H9 (cell line): Measurements from ENCODE around the gene AIMP1. TPM values are rescaled to one million over a fixed set of nuclear protein-coding genes. Genes with fewer than 3 reads are reported as not detected.

Experiments used
- DNase-seq: peaks from one replicate; pipeline ENCODE4 v3.0.0-alpha.2; 2017
- H2AFZ ChIP-seq: one replicate; pipeline ENCODE4 v1.6.1; 2013; ENCODE audit warnings: mild to moderate bottlenecking, low read length, control low read depth, moderate library complexity
- H2AK5ac ChIP-seq: 2 replicates; pipeline ENCODE4 v1.6.1; 2013; ENCODE audit warnings: low read length, control low read depth, mixed read lengths; ENCODE audit not compliant: insufficient read length
- H2BK120ac ChIP-seq: one replicate; pipeline ENCODE4 v1.6.1; 2013; ENCODE audit warnings: low read depth, mild to moderate bottlenecking, low read length, control low read depth, inconsistent platforms; ENCODE audit not compliant: poor library complexity, severe bottlenecking
- H2BK12ac ChIP-seq: 2 replicates; pipeline ENCODE4 v1.6.1; 2013; ENCODE audit warnings: low read length, control low read depth, mixed read lengths, low read depth; ENCODE audit not compliant: insufficient read length
- H2BK15ac ChIP-seq: 2 replicates; pipeline ENCODE4 v1.6.1; 2013; ENCODE audit warnings: low read depth, low read length, control low read depth
- H2BK20ac ChIP-seq: one replicate; pipeline ENCODE4 v1.6.1; 2013; ENCODE audit warnings: low read depth, mild to moderate bottlenecking, low read length, control low read depth, inconsistent platforms; ENCODE audit not compliant: poor library complexity, severe bottlenecking
- H2BK5ac ChIP-seq: 2 replicates; pipeline ENCODE4 v1.6.1; 2013; ENCODE audit warnings: low read length, control low read depth, mixed read lengths; ENCODE audit not compliant: insufficient read length
- H3K14ac ChIP-seq: 2 replicates; pipeline ENCODE4 v1.6.1; 2013; ENCODE audit warnings: low read length, control low read depth; ENCODE audit not compliant: insufficient read depth
- H3K18ac ChIP-seq: 2 replicates; pipeline ENCODE4 v1.6.1; 2013; ENCODE audit warnings: low read depth, mild to moderate bottlenecking, mixed read lengths, low read length, control low read depth; ENCODE audit not compliant: insufficient read length
- H3K23ac ChIP-seq: 2 replicates; pipeline ENCODE4 v1.6.1; 2013; ENCODE audit warnings: low read length, control low read depth, mixed read lengths, low read depth; ENCODE audit not compliant: insufficient read length
- H3K23me2 ChIP-seq: 2 replicates; pipeline ENCODE4 v1.6.1; 2013; ENCODE audit warnings: low read depth, mild to moderate bottlenecking, mixed read lengths, low read length, control low read depth; ENCODE audit not compliant: insufficient read length, poor library complexity, severe bottlenecking
- H3K27ac ChIP-seq: 2 replicates; pipeline ENCODE4 v1.5.1; 2013; ENCODE audit warnings: low read length, control low read depth, mixed read lengths, low read depth; ENCODE audit not compliant: insufficient read length
- H3K27me3 ChIP-seq: 2 replicates; pipeline ENCODE4 v1.6.1; 2013; ENCODE audit warnings: low read length, control low read depth, inconsistent platforms; ENCODE audit not compliant: insufficient read depth
- H3K4ac ChIP-seq: 2 replicates; pipeline ENCODE4 v1.6.1; 2013; ENCODE audit warnings: low read depth, mild to moderate bottlenecking, control low read depth, inconsistent platforms, low read length, moderate library complexity
- H3K4me1 ChIP-seq: 2 replicates; pipeline ENCODE4 v1.6.1; 2013; ENCODE audit warnings: low read length, control low read depth, inconsistent platforms; ENCODE audit not compliant: insufficient read depth
- H3K4me2 ChIP-seq: 2 replicates; pipeline ENCODE4 v1.6.1; 2013; ENCODE audit warnings: low read length, control low read depth, mixed read lengths; ENCODE audit not compliant: insufficient read length, insufficient read depth
- H3K56ac ChIP-seq: 2 replicates; pipeline ENCODE4 v1.6.1; 2013; ENCODE audit warnings: low read depth, mild to moderate bottlenecking, mixed read lengths, low read length, control low read depth; ENCODE audit not compliant: insufficient read length
- H3K79me1 ChIP-seq: 2 replicates; pipeline ENCODE4 v1.6.1; 2013; ENCODE audit warnings: low read depth, mild to moderate bottlenecking, moderate library complexity, low read length, control low read depth, inconsistent platforms; ENCODE audit not compliant: insufficient read depth, poor library complexity, severe bottlenecking
- H3K79me2 ChIP-seq: 2 replicates; pipeline ENCODE4 v1.6.1; 2013; ENCODE audit warnings: low read length, control low read depth, inconsistent platforms; ENCODE audit not compliant: insufficient read depth
- H3K9ac ChIP-seq: 2 replicates; pipeline ENCODE4 v1.6.1; 2013; ENCODE audit warnings: low read length, control low read depth, mixed read lengths; ENCODE audit not compliant: insufficient read length; ENCODE audit errors: extremely low read depth
- H3K9me3 ChIP-seq: one replicate; pipeline ENCODE4 v1.6.1; 2013; ENCODE audit warnings: low read depth, low read length, inconsistent platforms; ENCODE audit not compliant: control insufficient read depth
- H3T11ph ChIP-seq: one replicate; pipeline ENCODE4 v1.6.1; 2013; ENCODE audit warnings: mild to moderate bottlenecking, low read length, control low read depth, inconsistent platforms
- H4K20me1 ChIP-seq: one replicate; pipeline ENCODE4 v1.6.1; 2013; ENCODE audit not compliant: control insufficient read depth, insufficient read length, insufficient read depth
- H4K5ac ChIP-seq: 2 replicates; pipeline ENCODE4 v1.6.1; 2013; ENCODE audit warnings: low read depth, mild to moderate bottlenecking, mixed read lengths, low read length, control low read depth; ENCODE audit not compliant: insufficient read length
- H4K8ac ChIP-seq: replicated peaks from 2 replicates; pipeline ENCODE4 v1.6.1; 2013; ENCODE audit warnings: low read length, control low read depth, mixed read lengths, low read depth; ENCODE audit not compliant: insufficient read length
- H4K91ac ChIP-seq: 2 replicates; pipeline ENCODE4 v1.6.1; 2013; ENCODE audit warnings: low read depth, mild to moderate bottlenecking, moderate library complexity, mixed read lengths, low read length, control low read depth; ENCODE audit not compliant: insufficient read length
- H3K27ac Mint-ChIP-seq, 3 experiments: 2 replicates in 2 of 3; 3 replicates in 1 of 3; pipeline ENCODE4 v1.8.0; 2020 to 2021; ENCODE audit warnings: mixed read lengths in 3 of 3, mild to moderate bottlenecking in 1 of 3, moderate library complexity in 1 of 3
- H3K27me3 Mint-ChIP-seq: 2 replicates; pipeline ENCODE4 v1.8.0; 2021; ENCODE audit warnings: low read depth, mild to moderate bottlenecking, moderate library complexity, mixed read lengths
- H3K36me3 Mint-ChIP-seq, 3 experiments: 2 replicates in 2 of 3; 3 replicates in 1 of 3; pipeline ENCODE4 v1.8.0; 2020 to 2021; ENCODE audit warnings: low read depth in 3 of 3, mixed read lengths in 3 of 3; ENCODE audit not compliant: insufficient read depth in 1 of 3
- H3K4me1 Mint-ChIP-seq, 2 experiments: 2 replicates each; pipeline ENCODE4 v1.8.0; 2020; ENCODE audit warnings: mixed read lengths in 2 of 2
- H3K4me3 Mint-ChIP-seq, 2 experiments: 2 replicates in 1 of 2; 3 replicates in 1 of 2; pipeline ENCODE4 v1.8.0; 2020 to 2021; ENCODE audit warnings: mild to moderate bottlenecking in 2 of 2, mixed read lengths in 2 of 2, moderate library complexity in 1 of 2
- H3K9me3 Mint-ChIP-seq, 2 experiments: 2 replicates in 1 of 2; 3 replicates in 1 of 2; pipeline ENCODE4 v1.8.0; 2020; ENCODE audit warnings: mild to moderate bottlenecking in 2 of 2, mixed read lengths in 2 of 2, moderate library complexity in 1 of 2
- WGBS: extraction: QIAGEN DNeasy Blood & Tissue Kit; methylation state at CpG from one replicate; pipeline ENCODE4 v1.1.7; 2013; ENCODE audit warnings: missing lambda C conversion rate, low lambda C conversion rate, mixed read lengths; ENCODE audit not compliant: insufficient read length; ENCODE audit errors: extremely low coverage; 5-methylcytosine and 5-hydroxymethylcytosine counted together
- total RNA-seq: library from RNA; stranded (reverse); gene quantifications from 2 replicates; pipeline ENCODE4 v1.2.1, GENCODE V29; 2021
- TF ChIP-seq, protein P1 (sequence below): fragments of 200-600 bp; sonication (generic); conservative IDR thresholded peaks from 3 replicates; pipeline ENCODE4 v1.8.0; 2021; ENCODE audit warnings: antibody characterized with exemption, mild to moderate bottlenecking

The AIMP1 gene
- total RNA-seq, 1 experiment from 2014 or later, result 36.8 TPM

GRCh38 chr4:106364282-106364681 lies 47.9 kb downstream of the AIMP1 start:
- Histone ChIP-seq H3K27ac (no peak overlapping the region), H3K79me2 (no peaks in the 10 kb centered on the region), H3K14ac (no peak overlapping the region), H2BK15ac (no peak overlapping the region), H2BK12ac (no peak overlapping the region), H4K8ac (no peak overlapping the region), H2BK20ac (no peak overlapping the region), H3K56ac (no peak overlapping the region), H3T11ph (no peak overlapping the region), H3K23ac (no peak overlapping the region), H3K4ac (no peak overlapping the region), H3K9me3 (no peaks in the 10 kb centered on the region), H2BK5ac (no peak overlapping the region), H2AK5ac (no peak overlapping the region), H3K9ac (no peak overlapping the region), H2BK120ac (no peak overlapping the region), H2AFZ (peak overlapping the region; percentile 69), H3K4me1 (no peaks in the 10 kb centered on the region), H3K79me1 (no peaks in the 10 kb centered on the region), H4K20me1 (no peaks in the 10 kb centered on the region), H3K23me2 (no peaks in the 10 kb centered on the region), H4K5ac (no peak overlapping the region), H3K18ac (no peak overlapping the region), H3K4me2 (no peak overlapping the region), H4K91ac (no peak overlapping the region), H3K27me3 (no peaks in the 10 kb centered on the region)
- 0 out of 7 replicates have a peak overlapping the region, but pooled peaks of 1 of the 3 experiments have one; percentile 39 for H3K27ac Mint-ChIP-seq
- TF ChIP-seq, protein P1, sequence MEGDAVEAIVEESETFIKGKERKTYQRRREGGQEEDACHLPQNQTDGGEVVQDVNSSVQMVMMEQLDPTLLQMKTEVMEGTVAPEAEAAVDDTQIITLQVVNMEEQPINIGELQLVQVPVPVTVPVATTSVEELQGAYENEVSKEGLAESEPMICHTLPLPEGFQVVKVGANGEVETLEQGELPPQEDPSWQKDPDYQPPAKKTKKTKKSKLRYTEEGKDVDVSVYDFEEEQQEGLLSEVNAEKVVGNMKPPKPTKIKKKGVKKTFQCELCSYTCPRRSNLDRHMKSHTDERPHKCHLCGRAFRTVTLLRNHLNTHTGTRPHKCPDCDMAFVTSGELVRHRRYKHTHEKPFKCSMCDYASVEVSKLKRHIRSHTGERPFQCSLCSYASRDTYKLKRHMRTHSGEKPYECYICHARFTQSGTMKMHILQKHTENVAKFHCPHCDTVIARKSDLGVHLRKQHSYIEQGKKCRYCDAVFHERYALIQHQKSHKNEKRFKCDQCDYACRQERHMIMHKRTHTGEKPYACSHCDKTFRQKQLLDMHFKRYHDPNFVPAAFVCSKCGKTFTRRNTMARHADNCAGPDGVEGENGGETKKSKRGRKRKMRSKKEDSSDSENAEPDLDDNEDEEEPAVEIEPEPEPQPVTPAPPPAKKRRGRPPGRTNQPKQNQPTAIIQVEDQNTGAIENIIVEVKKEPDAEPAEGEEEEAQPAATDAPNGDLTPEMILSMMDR, result no peak
- no peaks in the 10 kb centered on the region for H3K27me3 Mint-ChIP-seq
- WGBS, result no CpG with 5 or more reads among the region's 1 CpG
- H3K36me3 Mint-ChIP-seq, result no peaks in the 10 kb centered on the region
- no peak for DNase-seq
- no peaks in the 10 kb centered on the region for H3K9me3 Mint-ChIP-seq
- H3K4me3 Mint-ChIP-seq, result no peak overlapping the region
- peaks cover 0 to 5% of the 10 kb centered on the region in 2 experiments; a peak in 2 of 4 replicates for H3K4me1 Mint-ChIP-seq
